BJ (cell line): ENCODE data around the gene APLP2. TPM values are rescaled to one million over a fixed set of nuclear protein-coding genes. Genes with fewer than 3 reads are reported as not detected.

Experiments
- CTCF ChIA-PET: fragments of 350-600 bp; formaldehyde crosslinking; extraction: SDS; loops from one replicate; lab custom pipeline; 2021; ENCODE audit warnings: antibody characterized with exemption, inconsistent platforms; lab: Yijun Ruan, JAX
- POLR2A ChIA-PET: fragments of 300-600 bp; sonication (Branson Sonifier 250); formaldehyde crosslinking; extraction: SDS; loops from one replicate; lab custom pipeline; 2021; ENCODE audit warnings: antibody characterized with exemption; lab: Charles Lee
- DNase-seq: peaks from one replicate; pipeline ENCODE4 v3.0.0-alpha.2; 2011; ENCODE audit warnings: low read depth
- H3K27me3 ChIP-seq: 2 replicates; pipeline ENCODE4 v1.6.0; 2011; ENCODE audit warnings: low read length; ENCODE audit not compliant: control insufficient read depth, insufficient read depth
- H3K36me3 ChIP-seq: 2 replicates; pipeline ENCODE4 v1.5.1; 2011; ENCODE audit warnings: low read length; ENCODE audit not compliant: control insufficient read depth, insufficient read depth
- H3K4me3 ChIP-seq: 2 replicates; pipeline ENCODE4 v1.5.1; 2011; ENCODE audit warnings: low read depth, mild to moderate bottlenecking, control low read depth, low read length
- CTCF ChIP-seq: IDR thresholded peaks from 2 replicates; pipeline ENCODE4 v1.5.1; 2011; ENCODE audit warnings: low read depth, mild to moderate bottlenecking, control low read depth, inconsistent platforms, low read length, moderate library complexity; ENCODE audit not compliant: insufficient read depth
- polyA plus RNA-seq: library from polyadenylated mRNA; depleted of rRNA; stranded (reverse); fragments of >200 nt; gene quantifications from 2 replicates; pipeline ENCODE4 v1.2.3, GENCODE V29; 2011

Gene APLP2
- polyA plus RNA-seq, 1 experiment = 465 TPM

- Histone ChIP-seq H3K36me3 (peaks cover 24% of the 10 kb centered on the region), H3K4me3 (no peak overlapping the region), H3K27me3 (no peaks in the 10 kb centered on the region)
- no peak for TF ChIP-seq CTCF
- no peak for DNase-seq
- POLR2A ChIA-PET = no interaction called here
- CTCF ChIA-PET = interaction anchor here (1.3 kb wide), 1 partner anchor 9 kb away, joined by 3 read pairs; no protein-coding TSS in a partner anchor
These were observed 69.7 kb downstream of the APLP2 start for GRCh38 chr11:130139401-130139800.

- no peaks in the 10 kb centered on the region for H3K27me3 ChIP-seq
- ChIA-PET POLR2A (no interaction called here), CTCF (interaction anchor here (2.4 kb wide), 1 partner anchor 10 kb away, joined by 7 read pairs; no protein-coding TSS in a partner anchor)
- DNase-seq = no peak
- no peak overlapping the region for H3K4me3 ChIP-seq
- peaks cover 23% of the 10 kb centered on the region for H3K36me3 ChIP-seq
- TF ChIP-seq CTCF = no peak
These were observed 72.1 kb downstream of the APLP2 start for GRCh38 chr11:130141561-130142341.

GRCh38 chr11:130144141-130144540 is 74.4 kb downstream of the APLP2 start:
- DNase-seq = no peak
- TF ChIP-seq CTCF = no peak
- POLR2A ChIA-PET = no interaction called here
- H3K36me3 ChIP-seq = peaks cover 25% of the 10 kb centered on the region
- CTCF ChIA-PET = interaction anchor here (0.7 to 5.7 kb wide), 2 partner anchors 12 to 219 kb away, joined by 4 to 30 read pairs; no protein-coding TSS in a partner anchor
- no peak overlapping the region for H3K4me3 ChIP-seq
- H3K27me3 ChIP-seq = no peaks in the 10 kb centered on the region

GRCh38 chr11:130144861-130145281 is 75.2 kb downstream of the APLP2 start:
- H3K4me3 ChIP-seq = no peak overlapping the region
- CTCF ChIA-PET = interaction anchor here (1.2 to 5.7 kb wide), 2 partner anchors 10 to 13 kb away, joined by 4 to 30 read pairs; no protein-coding TSS in a partner anchor
- peaks cover 25% of the 10 kb centered on the region for H3K36me3 ChIP-seq
- no peak for TF ChIP-seq CTCF
- no peaks in the 10 kb centered on the region for H3K27me3 ChIP-seq
- no peak for DNase-seq
- POLR2A ChIA-PET = no interaction called here

- no peak for TF ChIP-seq CTCF
- Histone ChIP-seq H3K4me3 (no peak overlapping the region), H3K27me3 (no peaks in the 10 kb centered on the region), H3K36me3 (peaks cover 24% of the 10 kb centered on the region)
- DNase-seq = no peak
- ChIA-PET POLR2A (no interaction called here), CTCF (interaction anchor here (1.2 to 5.7 kb wide), 2 partner anchors 9 to 13 kb away, joined by 4 to 30 read pairs; no protein-coding TSS in a partner anchor)
These were observed 75.7 kb downstream of the APLP2 start for GRCh38 chr11:130145311-130145812.
